Jurkat, Clone E6-1 (cell line): ENCODE data around the gene SELENOW.
"Not testable (repeated sequence)": the region's sequence is repeated elsewhere in the genome, so short reads cannot be mapped to it uniquely, and the experiment has no call there.

Experiments
- DNase-seq: peaks from one replicate; pipeline ENCODE4 v3.0.0-alpha.2; 2011; ENCODE audit warnings: low read depth, low spot score
- H3K4me3 ChIP-seq: 2 replicates; pipeline ENCODE4 v1.5.1; 2011; ENCODE audit warnings: mild to moderate bottlenecking, low read length, control low read depth, moderate library complexity

SELENOW gene

GRCh38 chr19:47755762-47756626 is 22.5 kb upstream of the SELENOW start:
- H3K4me3 ChIP-seq = no peak overlapping the region
- DNase-seq = no peak

GRCh38 chr19:47756627-47756929 is 21.9 kb upstream of the SELENOW start:
- no peak for DNase-seq
- no peak overlapping the region for H3K4me3 ChIP-seq

- no peak for DNase-seq
Measured at GRCh38 chr19:47756953-47757608, 21.4 kb upstream of the SELENOW start.

DNA sequence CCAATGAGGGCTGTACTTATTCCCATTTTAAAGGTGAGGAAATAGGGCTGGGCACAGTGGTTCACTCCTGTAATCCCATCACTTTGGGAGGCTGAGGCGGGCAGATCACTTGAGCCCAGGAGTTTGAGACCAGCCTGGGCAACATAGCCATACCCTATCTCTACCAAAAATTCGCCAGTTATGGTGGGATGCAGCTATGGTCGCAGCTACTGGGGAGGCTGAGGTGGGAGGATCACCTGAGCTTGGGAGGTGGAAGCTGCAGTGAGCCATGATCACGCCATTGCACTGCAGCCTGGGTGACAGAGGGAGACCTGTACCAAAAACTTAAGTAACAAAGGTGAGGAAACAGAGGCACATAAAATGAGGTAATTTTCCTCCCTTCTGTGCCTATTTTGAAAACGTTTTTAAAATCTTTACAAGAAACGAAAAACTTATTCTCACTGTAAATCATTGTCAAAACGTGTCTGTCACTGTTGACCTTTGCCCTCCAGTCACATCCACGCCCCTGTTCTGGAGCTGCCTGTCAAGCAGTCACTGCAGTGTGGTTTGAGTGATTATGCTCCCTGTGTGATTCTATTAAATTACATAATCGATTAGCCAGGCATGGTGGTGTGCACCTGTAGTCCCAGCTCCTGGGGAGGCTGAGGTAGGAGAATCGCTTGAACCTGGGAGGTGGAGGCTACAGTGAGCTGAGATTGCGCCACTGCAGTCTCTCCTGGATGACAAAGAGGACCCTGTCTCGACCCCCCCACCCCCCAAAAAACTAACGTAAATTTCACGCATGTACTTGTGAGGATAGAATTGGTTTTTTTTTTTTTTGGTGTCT is 20.7 kb upstream of the SELENOW start:
- no peak overlapping the region for H3K4me3 ChIP-seq
- DNase-seq = no peak

More at GRCh38 chr19:47756953-47757608, 21.4 kb upstream of the SELENOW start:
- no peak overlapping the region for H3K4me3 ChIP-seq

DNA sequence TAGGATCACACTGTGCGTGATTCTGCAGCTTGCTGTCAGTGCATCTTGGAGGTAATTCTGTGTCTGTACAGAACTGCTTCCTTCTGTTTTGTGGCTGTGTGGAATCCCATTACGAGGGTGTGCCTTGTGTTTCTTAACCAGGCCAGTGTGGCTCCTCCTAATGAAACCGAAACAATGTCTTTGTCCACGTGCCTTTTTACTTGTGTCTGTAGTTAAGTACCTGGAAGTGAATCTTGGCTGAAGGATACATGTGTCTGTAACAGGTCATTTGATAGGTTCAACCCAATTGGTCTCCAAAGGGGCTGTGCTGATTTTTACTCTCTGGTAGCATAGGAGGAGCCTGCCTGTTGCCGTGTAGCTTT is 20.1 kb upstream of the SELENOW start:
- H3K4me3 ChIP-seq = no peak overlapping the region
- no peak for DNase-seq

DNA sequence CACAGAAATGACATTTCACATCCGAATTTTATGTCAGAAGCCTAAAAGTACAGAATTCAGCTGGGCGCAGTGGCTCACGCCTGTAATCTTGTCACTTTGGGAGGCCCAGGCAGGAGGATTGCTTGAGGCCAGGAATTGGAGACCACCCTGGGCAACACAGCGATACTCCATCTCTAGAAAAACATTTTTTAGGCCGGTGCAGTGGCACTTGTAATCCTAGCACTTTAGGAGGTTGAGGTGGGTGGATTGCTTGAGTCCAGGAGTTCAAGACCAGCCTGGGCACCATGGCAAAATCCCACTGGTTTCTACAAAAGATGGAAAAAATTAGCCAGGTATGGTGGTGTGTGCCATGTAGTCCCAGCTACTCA is 17.9 kb upstream of the SELENOW start:
- no peak overlapping the region for H3K4me3 ChIP-seq
- no peak for DNase-seq

DNA sequence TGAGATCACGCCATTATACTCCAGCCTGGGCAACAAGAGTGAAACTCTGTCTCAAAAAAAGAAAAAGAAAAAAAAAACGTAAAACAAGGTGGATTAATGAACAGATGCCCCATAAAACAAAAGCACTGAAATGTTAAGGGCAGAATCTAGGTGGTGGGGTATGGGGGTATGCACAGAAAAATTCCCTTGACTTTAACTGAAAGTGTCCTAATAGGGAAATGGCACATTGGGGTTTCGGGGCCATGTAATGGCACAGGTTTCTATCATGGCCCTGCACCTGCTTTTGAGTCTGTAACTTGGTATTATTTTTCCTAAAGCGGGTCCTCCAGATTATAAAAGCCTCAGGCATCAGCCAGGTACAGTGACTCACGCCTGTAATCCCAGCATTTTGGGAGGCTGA is 16.9 kb upstream of the SELENOW start:
- H3K4me3 ChIP-seq = no peak overlapping the region
- DNase-seq = no peak

GRCh38 chr19:47762151-47762550 is 16.4 kb upstream of the SELENOW start:
- no peak overlapping the region for H3K4me3 ChIP-seq
- no peak for DNase-seq

DNA sequence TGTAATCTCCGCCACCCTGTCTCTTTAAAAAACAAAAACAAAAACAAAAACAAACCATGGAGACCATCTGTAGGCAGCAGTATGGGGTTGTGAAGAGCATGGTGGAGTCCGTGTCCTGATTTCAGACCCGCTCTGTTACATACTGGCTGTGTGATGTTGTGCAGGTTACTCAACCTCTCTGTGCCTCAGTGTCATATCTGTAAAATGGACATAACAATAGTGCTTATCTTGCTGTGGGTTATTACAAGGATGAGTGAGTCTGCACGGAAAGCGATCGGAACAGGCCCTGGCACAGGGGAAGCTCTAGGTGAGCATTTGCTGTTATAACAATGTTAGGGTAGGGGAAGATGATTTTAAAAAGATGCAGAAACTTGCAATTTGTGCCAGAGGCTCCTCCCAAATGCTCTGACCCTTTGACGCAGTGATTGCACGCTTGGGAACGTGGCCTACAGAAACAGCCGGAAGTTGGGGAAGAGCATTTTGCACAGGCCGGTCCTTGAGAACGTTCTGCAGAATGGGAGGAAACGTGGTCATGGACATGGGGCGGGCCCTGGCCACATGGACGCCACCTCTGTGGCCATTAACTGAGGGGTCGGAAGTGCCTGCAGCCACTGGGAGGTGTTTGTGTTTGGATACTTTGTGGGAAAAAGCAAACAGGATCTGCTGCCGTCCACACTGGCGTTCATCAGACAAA is 15.7 kb upstream of the SELENOW start:
- DNase-seq = no peak
- H3K4me3 ChIP-seq = no peak overlapping the region

GRCh38 chr19:47764705-47765104 is 13.8 kb upstream of the SELENOW start:
- not testable (repeated sequence) for DNase-seq, H3K4me3 ChIP-seq

GRCh38 chr19:47765523-47766358 is 12.8 kb upstream of the SELENOW start:
- no peak overlapping the region for H3K4me3 ChIP-seq
- DNase-seq = no peak

GRCh38 chr19:47766359-47766620 is 12.2 kb upstream of the SELENOW start:
- H3K4me3 ChIP-seq = no peak overlapping the region
- no peak for DNase-seq

- no peak overlapping the region for H3K4me3 ChIP-seq
- no peak for DNase-seq
Measured at GRCh38 chr19:47766670-47767069, 11.8 kb upstream of the SELENOW start.

- no peak for DNase-seq
- H3K4me3 ChIP-seq = no peak overlapping the region
Measured at GRCh38 chr19:47767349-47767748, 11.2 kb upstream of the SELENOW start.

- no peak for DNase-seq
- H3K4me3 ChIP-seq = no peak overlapping the region
Measured at GRCh38 chr19:47768604-47769003, 9.9 kb upstream of the SELENOW start.

GRCh38 chr19:47769534-47769933 is 9.0 kb upstream of the SELENOW start:
- H3K4me3 ChIP-seq = no peak overlapping the region

GRCh38 chr19:47771291-47771690 is 7.2 kb upstream of the SELENOW start:
- H3K4me3 ChIP-seq, DNase-seq: not testable (repeated sequence)

More at GRCh38 chr19:47769534-47769933, 9.0 kb upstream of the SELENOW start:
- DNase-seq = no peak

DNA sequence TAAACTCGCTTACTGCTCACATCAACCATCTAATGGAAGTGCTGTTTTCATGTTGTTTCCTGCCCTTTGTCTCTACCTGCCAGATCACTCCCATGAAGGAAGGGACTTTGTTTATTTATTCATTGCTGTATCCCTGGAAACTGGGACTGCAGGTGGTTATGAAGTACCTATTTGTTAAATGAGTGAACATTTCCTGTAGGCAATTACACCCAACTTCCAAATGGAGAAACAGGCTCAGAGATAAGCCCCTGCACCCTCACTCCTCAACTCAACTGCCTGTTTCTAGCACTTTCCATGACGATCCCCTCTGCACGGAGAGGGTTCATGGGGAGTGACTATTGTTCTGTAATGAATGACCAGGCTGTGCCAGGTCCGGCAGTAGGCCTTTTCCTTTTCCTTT is 1.9 kb upstream of the SELENOW start:
- no peak for DNase-seq
- no peak overlapping the region for H3K4me3 ChIP-seq
